HG02623 (cell line): Measurements from ENCODE around the gene UBE2R2.
"Not testable (repeated sequence)": the region's sequence is repeated elsewhere in the genome, so short reads cannot be mapped to it uniquely, and the experiment has no call there.

Source experiments
- ATAC-seq: cut with Tn5 transposase; IDR thresholded peaks from one replicate; pipeline ENCODE4 v1.9.1; 2021; ENCODE audit warnings: moderate library complexity; ENCODE audit not compliant: unreplicated experiment

UBE2R2 gene

DNA sequence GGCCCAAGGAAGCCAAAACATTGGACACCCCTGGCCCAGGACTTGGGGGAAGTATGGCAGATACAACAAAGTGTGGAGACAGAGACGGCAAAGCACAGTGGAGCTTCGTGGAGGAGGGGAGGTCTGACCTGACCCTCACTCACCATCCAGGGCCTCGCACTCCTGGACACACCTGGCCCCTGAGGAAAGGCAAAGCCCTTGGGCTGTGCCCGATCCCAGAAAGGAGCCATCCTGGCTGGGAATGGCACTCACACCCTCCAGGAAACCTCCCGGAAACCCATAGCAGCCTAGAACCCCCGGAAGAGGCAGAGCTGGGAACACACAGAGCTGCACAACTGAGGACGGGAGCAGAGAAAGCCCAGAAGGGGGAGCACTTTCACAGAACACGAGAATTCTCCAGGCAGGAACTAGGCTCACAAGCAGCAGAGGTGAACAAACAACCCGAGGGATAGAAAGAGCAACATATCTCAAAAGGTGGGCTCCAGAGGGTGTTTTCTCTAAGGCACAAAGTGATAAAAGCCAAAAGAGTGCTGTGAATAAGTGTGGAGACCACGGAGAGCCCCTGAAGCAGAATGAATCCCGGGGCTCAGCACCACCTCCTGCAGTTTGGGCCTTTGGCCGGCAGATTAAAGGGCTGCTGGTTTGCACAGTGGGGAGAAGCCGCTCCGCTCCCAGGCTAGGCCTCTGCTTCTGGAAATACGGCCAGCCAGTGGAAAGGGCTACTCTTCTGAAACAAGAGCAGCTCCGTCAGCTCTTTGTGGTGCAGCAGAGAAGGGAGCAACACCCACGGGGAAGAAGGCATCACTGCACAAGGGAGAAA lies 108.2 kb downstream of the UBE2R2 start:
- no peak for ATAC-seq

GRCh38 chr9:33926746-33927485 lies 110.0 kb downstream of the UBE2R2 start:
- no peak for ATAC-seq

DNA sequence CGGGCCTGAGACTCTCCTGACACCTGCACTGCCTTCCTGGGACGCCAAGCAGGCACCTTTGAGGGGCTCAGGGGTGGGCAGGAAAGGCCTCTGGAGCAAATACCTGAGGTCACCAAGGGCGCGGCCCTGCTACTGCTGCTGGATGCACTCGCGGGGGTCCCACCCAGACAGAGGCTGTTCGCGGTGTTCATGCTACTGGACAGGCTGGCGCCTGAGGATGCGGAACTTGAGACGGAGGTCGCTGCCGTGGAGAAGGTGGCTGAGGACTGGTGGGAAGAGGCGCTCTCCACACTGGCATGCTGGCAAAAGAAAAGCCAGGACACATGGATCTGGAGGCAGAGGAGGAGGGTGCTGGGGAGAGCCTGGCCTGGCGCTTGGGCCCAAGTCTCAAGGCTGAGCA lies 110.7 kb downstream of the UBE2R2 start:
- no peak for ATAC-seq

- ATAC-seq, result no peak
These were observed 114.4 kb downstream of the UBE2R2 start for GRCh38 chr9:33931326-33931725.

GRCh38 chr9:33932078-33932807 lies 115.3 kb downstream of the UBE2R2 start:
- ATAC-seq, result no peak

DNA sequence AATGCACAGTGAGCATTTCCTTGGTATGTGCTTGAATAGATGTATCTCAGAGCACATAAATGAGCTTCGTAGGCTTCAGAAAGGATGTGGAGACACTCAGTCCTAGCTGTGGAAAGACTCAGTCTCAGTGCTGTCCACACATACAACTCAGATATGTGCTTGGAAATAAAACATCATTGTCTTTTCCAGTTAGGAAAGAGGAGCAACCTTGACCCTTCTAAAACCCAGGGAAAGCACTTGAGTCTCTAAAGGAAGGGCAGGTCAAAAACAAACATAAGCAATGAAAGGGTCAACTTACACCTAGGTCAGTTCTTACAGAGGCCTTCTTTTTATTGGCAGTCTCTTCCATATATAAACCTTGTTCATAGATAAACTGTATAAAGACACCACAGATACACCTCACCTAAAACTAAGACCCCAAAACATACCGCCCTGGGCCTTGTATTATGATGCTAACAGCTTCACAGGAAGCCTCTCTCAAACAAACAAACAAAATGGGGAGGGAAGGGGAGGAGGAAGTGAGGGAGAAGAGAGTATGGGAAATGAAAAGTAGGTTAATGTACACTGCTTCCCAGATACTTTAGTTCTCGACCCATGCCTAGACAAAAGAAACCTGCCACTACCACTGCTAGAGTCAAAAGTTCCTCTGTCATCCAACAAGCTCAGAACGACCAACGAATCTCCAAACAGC lies 117.4 kb downstream of the UBE2R2 start:
- ATAC-seq, result no peak

GRCh38 chr9:33939924-33940874 lies 123.2 kb downstream of the UBE2R2 start:
- ATAC-seq, result no peak

DNA sequence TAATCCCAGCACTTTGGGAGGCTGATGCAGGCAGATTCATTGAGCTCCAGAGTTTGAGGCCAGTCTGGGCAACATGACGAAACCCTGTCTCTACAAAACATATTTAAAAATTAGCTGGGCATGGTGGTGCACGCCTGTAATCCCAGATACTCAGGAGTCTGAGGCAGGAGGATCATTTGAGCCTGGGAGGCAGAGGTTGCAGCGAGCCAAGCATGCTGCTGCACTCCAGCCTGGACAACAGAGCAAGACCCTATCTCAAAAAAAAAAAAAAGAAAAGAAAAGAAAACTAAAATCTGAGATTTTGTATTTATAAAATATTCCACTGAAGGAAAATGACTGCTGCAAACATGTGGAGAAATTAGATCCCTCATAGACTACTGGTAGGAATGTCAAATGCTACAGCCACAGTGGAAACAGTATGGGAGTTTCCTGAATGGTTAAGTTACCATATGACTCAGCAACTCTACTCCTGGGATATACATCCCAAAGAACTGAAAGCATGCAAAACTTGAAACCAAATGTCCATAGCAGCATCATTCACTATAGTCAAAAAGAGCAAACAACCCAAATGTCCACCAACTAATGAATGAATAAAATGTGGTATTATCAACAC lies 125.6 kb downstream of the UBE2R2 start:
- ATAC-seq, result no peak

DNA sequence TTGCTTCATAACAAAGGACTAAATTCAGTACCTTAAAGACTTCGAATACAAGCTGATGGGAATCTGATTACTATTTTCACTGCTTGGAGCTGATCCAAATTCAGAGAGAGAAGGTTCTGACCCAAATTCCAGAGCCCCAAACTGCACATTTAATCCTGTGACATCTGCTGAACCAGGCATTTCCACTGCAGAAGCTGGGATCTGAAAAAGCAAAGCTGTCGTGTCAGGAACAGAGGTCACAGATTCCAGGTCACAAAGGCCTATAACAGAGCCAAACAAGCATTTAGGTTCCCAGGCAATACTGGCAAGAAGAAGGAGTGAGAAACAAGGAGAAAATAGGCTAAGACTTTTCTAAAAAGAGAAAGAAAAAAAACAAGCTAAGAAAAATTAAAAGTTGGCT lies 126.4 kb downstream of the UBE2R2 start:
- ATAC-seq, result no peak

DNA sequence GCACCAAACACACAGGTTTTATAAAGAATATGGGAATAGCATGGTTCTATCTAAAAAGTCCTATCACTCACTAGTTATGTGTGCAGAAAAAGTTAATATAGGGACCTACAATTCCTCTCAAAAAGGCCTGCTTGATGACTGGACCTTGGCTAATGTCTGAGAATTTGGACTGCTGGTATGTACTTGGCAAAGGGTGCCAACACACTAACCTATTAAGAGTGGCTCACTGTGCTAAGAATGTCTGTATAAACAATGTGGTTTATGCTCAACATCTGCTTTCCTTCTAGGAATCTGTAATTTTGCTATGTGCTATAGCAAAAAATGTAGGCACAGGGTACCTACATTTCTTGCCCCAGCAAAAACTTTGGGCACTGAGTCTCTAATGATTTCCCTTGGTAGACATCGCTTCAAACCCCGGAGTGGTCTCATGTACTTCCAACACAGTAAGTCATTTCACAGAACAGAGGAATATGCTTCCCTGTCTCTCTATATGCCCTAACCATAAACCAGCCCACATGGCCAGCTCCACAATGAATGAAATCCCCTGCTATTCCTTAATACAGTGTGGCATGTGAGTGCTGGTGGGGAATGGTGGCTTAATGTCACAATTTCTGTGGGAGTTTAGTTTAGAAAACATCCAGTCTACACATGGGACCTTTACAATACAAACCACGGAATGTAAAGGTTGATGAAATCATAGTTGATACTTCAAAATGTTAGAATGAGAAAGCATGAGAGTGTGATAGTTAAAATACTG lies 130.0 kb downstream of the UBE2R2 start:
- ATAC-seq, result no peak

DNA sequence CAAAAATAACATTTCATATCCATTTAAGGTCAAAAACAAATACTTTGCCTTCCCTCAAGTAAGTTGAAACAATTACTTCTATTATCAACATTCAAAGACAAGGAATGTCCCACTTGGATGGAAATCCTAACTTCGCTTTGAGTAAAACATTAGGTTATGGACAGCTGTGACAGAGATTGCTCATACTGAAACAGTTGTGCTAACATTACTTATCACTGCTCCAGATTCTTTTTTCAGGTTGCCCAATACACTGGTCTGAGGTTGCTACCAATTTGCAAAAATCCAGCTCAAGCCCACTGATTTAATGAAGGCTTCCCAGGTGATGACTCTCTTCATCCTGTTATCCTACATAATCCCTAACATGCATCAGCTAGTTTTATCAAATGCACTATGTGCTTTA lies 133.4 kb downstream of the UBE2R2 start:
- ATAC-seq, result no peak

- no peak for ATAC-seq
These were observed 135.1 kb downstream of the UBE2R2 start for GRCh38 chr9:33952066-33952465.

- ATAC-seq, result no peak
These were observed 139.6 kb downstream of the UBE2R2 start for GRCh38 chr9:33956544-33956943.

DNA sequence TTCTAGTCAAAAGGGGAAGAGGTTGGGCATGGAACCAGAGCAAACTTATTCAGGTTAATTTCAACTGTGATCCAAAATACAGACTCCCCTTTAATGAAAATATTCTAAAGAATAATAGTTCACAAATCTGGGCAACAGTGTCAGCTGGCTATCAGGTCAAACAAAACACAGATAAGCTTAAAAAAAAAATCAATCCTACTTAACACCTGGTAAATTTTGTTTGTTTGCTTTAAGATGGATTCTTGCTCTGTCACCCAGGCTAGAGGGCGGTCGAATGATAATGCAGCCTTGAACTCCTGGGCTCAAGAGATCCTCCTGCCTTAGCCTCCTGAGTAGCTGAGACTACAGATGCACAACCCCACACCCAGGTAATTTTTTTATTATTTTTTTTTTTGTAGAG lies 142.8 kb downstream of the UBE2R2 start:
- no peak for ATAC-seq

GRCh38 chr9:33962468-33962867 lies 145.5 kb downstream of the UBE2R2 start:
- ATAC-seq, result not testable (repeated sequence)

GRCh38 chr9:33964086-33964768 lies 147.3 kb downstream of the UBE2R2 start:
- ATAC-seq, result no peak
